Panc1 (cell line): ENCODE data around the gene KBTBD8. TPM values are rescaled to one million over a fixed set of nuclear protein-coding genes. Genes with fewer than 3 reads are reported as not detected.

ENCODE experiments used
- ATAC-seq: fragments of 200-7000 bp; cut with Tn5 transposase; 2 replicates; pipeline ENCODE4 v1.9.1; 2020; ENCODE audit warnings: mild to moderate bottlenecking, moderate library complexity
- BruUV-seq: library from RNA; stranded (reverse); fragments of 400-500 nt; replicated peaks from 2 replicates; lab custom pipeline; 2021; lab: Mats Ljungman, UMichigan
- CTCF ChIA-PET: fragments of 300-600 bp; sonication (Branson Sonifier 250); formaldehyde crosslinking; loops from one replicate; lab custom pipeline; 2022; ENCODE audit warnings: antibody characterized with exemption; lab: Charles Lee
- POLR2A ChIA-PET: fragments of 300-600 bp; sonication (Branson Sonifier 250); formaldehyde crosslinking; loops from one replicate; lab custom pipeline; 2022; ENCODE audit warnings: antibody characterized with exemption; lab: Charles Lee
- DNase-seq: peaks from one replicate; pipeline ENCODE4 v3.0.0-alpha.2; 2010; ENCODE audit warnings: low read depth, low spot score
- H3K27ac ChIP-seq: 2 replicates; pipeline ENCODE4 v1.5.1; 2011; ENCODE audit warnings: mild to moderate bottlenecking, low read length, inconsistent platforms
- H3K27me3 ChIP-seq: fragments of 200-500 bp; sonication (Bioruptor generic); 2 replicates; pipeline ENCODE4 v1.6.0; 2014; ENCODE audit warnings: low read length, inconsistent platforms; ENCODE audit not compliant: control insufficient read depth, insufficient read depth
- H3K36me3 ChIP-seq: fragments of 200-500 bp; sonication (Bioruptor generic); 2 replicates; pipeline ENCODE4 v1.5.1; 2014; ENCODE audit warnings: inconsistent platforms, mild to moderate bottlenecking, low read length, moderate library complexity; ENCODE audit not compliant: control insufficient read depth, insufficient read depth
- H3K4me1 ChIP-seq: 2 replicates; pipeline ENCODE4 v1.5.1; 2011; ENCODE audit warnings: inconsistent platforms, mild to moderate bottlenecking, low read length, moderate library complexity; ENCODE audit not compliant: control insufficient read depth, insufficient read depth
- H3K4me3 ChIP-seq, 2 experiments: 2 replicates each; pipeline ENCODE4 v1.5.1; 2011 to 2012; ENCODE audit warnings: low read depth in 2 of 2, low read length in 2 of 2, mild to moderate bottlenecking in 2 of 2, inconsistent platforms in 1 of 2, moderate library complexity in 1 of 2
- H3K9me3 ChIP-seq: fragments of 200-500 bp; sonication (Bioruptor generic); 2 replicates; pipeline ENCODE4 v1.5.1; 2014; ENCODE audit warnings: low read depth, mild to moderate bottlenecking, inconsistent platforms, low read length, moderate library complexity; ENCODE audit not compliant: control insufficient read depth, insufficient read depth
- POLR2AphosphoS5 ChIP-seq: IDR thresholded peaks from 2 replicates; pipeline ENCODE4 v1.6.1; 2012; ENCODE audit warnings: mild to moderate bottlenecking, low read depth, low read length, moderate library complexity
- SIN3A ChIP-seq: IDR thresholded peaks from 2 replicates; pipeline ENCODE4 v1.6.1; 2012; ENCODE audit warnings: low read depth, mild to moderate bottlenecking, low read length, moderate library complexity, borderline replicate concordance; ENCODE audit not compliant: insufficient read depth
- TCF7L2 ChIP-seq: IDR thresholded peaks from 2 replicates; pipeline ENCODE4 v1.6.1; 2011; ENCODE audit warnings: mild to moderate bottlenecking, low read depth, low read length, inconsistent platforms
- in situ Hi-C: cut with HindIII; loops from 2 replicates; pipeline ENCODE4 v1.10.0; 2016; ENCODE audit warnings: low sequenced_read_pairs, low pct_unique_long_range_greater_than_20kb
- intact Hi-C: fragments of 100-400 bp; cut with micrococcal nuclease; formaldehyde crosslinking; loops from one replicate; pipeline ENCODE4 v1.10.0; 2022; ENCODE audit not compliant: unreplicated experiment
- total RNA-seq: library from RNA; stranded (reverse); gene quantifications from one replicate; pipeline ENCODE4 v1.2.1, GENCODE V29; 2021; ENCODE audit not compliant: unreplicated experiment
- TF ChIP-seq, protein P1 (sequence below): fragments of 450-650 bp; IDR thresholded peaks from 2 replicates; pipeline ENCODE4 v1.5.1; 2017; ENCODE audit warnings: mild to moderate bottlenecking
- TF ChIP-seq, protein P2 (sequence below), 2 experiments: IDR thresholded peaks; 2 replicates each; pipeline ENCODE4 v1.6.1; 2011 to 2012; ENCODE audit warnings: low read depth in 2 of 2, control low read depth in 1 of 2, low read length in 1 of 2, mild to moderate bottlenecking in 1 of 2, moderate library complexity in 1 of 2; ENCODE audit not compliant: insufficient read depth in 1 of 2

The KBTBD8 gene
- total RNA-seq, 1 experiment from 2014 or later, result 0.98 TPM

DNA sequence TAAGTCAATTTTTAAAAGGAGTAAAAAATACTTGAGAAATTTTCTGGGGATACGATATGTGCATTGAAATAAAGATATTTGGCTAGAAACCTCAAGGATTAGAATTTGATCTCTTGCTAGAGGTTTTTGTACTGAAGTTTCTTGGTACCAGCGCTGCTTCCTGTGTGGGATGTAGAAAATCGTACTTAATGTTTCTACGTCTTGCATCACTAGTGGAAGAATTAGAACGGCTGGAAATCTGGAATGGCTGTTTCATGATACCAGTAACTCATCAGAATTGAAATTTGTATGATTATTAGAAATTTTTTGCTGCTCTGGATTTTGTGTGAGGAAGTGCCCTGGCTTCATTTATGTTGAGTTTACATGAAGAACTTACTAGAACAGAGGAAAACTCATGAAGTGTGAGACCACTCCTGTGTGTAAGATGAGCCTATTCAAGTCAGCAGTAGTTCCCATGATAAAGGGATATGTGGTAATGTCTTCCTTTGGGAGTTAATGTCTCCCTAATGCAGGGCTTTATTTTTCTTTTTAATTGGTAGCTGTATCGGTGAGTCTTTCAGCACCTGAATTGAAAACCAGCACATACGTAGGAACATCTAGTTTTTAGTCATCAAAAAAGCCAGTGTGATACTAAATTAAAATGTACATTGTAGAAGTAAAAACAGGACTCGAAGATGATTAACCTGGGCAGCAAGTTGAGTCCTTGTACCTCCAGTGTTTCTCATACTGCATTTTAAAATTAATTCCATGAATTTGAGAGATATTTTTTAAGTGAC is 3.2 kb downstream of the KBTBD8 start:
- no peaks in the 10 kb centered on the region for H3K9me3 ChIP-seq
- TF ChIP-seq, protein P1, sequence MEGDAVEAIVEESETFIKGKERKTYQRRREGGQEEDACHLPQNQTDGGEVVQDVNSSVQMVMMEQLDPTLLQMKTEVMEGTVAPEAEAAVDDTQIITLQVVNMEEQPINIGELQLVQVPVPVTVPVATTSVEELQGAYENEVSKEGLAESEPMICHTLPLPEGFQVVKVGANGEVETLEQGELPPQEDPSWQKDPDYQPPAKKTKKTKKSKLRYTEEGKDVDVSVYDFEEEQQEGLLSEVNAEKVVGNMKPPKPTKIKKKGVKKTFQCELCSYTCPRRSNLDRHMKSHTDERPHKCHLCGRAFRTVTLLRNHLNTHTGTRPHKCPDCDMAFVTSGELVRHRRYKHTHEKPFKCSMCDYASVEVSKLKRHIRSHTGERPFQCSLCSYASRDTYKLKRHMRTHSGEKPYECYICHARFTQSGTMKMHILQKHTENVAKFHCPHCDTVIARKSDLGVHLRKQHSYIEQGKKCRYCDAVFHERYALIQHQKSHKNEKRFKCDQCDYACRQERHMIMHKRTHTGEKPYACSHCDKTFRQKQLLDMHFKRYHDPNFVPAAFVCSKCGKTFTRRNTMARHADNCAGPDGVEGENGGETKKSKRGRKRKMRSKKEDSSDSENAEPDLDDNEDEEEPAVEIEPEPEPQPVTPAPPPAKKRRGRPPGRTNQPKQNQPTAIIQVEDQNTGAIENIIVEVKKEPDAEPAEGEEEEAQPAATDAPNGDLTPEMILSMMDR, result no peak
- TF ChIP-seq SIN3A, result no peak
- TF ChIP-seq, protein P2, sequence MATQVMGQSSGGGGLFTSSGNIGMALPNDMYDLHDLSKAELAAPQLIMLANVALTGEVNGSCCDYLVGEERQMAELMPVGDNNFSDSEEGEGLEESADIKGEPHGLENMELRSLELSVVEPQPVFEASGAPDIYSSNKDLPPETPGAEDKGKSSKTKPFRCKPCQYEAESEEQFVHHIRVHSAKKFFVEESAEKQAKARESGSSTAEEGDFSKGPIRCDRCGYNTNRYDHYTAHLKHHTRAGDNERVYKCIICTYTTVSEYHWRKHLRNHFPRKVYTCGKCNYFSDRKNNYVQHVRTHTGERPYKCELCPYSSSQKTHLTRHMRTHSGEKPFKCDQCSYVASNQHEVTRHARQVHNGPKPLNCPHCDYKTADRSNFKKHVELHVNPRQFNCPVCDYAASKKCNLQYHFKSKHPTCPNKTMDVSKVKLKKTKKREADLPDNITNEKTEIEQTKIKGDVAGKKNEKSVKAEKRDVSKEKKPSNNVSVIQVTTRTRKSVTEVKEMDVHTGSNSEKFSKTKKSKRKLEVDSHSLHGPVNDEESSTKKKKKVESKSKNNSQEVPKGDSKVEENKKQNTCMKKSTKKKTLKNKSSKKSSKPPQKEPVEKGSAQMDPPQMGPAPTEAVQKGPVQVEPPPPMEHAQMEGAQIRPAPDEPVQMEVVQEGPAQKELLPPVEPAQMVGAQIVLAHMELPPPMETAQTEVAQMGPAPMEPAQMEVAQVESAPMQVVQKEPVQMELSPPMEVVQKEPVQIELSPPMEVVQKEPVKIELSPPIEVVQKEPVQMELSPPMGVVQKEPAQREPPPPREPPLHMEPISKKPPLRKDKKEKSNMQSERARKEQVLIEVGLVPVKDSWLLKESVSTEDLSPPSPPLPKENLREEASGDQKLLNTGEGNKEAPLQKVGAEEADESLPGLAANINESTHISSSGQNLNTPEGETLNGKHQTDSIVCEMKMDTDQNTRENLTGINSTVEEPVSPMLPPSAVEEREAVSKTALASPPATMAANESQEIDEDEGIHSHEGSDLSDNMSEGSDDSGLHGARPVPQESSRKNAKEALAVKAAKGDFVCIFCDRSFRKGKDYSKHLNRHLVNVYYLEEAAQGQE (IDR thresholded peaks at IDR 0.05; ENCODE audit: insufficient read depth in 1 of 2, low read depth in 2 of 2, low read length in 1 of 2), result no peak
- no peak for TF ChIP-seq TCF7L2
- TF ChIP-seq POLR2AphosphoS5, result no peak
- in situ Hi-C loops, result no loop called here
- H3K4me1 ChIP-seq, result 0 out of 2 replicates have a peak, but pooled peaks cover 2% of the 10 kb centered on the region
- intact Hi-C loops, result no loop called here
- no peaks in the 10 kb centered on the region; the same call in none of the 2 replicates for H3K36me3 ChIP-seq
- ChIA-PET CTCF (no interaction called here), POLR2A (no interaction called here)
- H3K4me3 ChIP-seq, result no peak overlapping the region
- no peak for DNase-seq
- BruUV-seq, result no TSS peak
- no peak for ATAC-seq
- H3K27ac ChIP-seq, result no peak overlapping the region
- no peaks in the 10 kb centered on the region for H3K27me3 ChIP-seq

DNA sequence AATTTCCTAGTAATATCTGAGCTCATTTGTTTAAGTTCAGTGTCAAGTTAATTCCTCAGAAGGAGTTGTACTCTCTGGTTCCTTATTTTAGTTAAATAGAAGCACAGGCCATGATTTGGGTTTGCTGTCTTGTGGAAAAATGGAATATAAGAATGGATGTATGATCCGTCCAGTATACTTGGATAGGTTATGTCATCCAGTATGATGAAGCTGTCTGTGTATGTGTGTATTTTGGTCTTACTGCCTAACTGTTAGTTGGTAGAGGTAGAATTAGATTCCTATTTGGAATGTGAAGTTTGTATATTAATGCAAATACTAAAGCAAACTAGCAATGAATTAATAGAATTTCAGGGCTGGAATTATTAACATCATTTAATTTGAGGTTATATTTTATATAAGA is 7.9 kb downstream of the KBTBD8 start:
- DNase-seq (no peak), ATAC-seq (no peak)
- Histone ChIP-seq H3K27me3 (no peaks in the 10 kb centered on the region), H3K36me3 (no peaks in the 10 kb centered on the region), H3K4me3 (no peak overlapping the region), H3K27ac (no peak overlapping the region), H3K4me1 (no peaks in the 10 kb centered on the region), H3K9me3 (no peaks in the 10 kb centered on the region)
- no peak for TF ChIP-seq SIN3A
- no peak for TF ChIP-seq TCF7L2
- TF ChIP-seq POLR2AphosphoS5, result no peak
- TF ChIP-seq, protein P1, result no peak
- ChIA-PET POLR2A (no interaction called here), CTCF (no interaction called here)
- in situ Hi-C loops (no loop called here), intact Hi-C loops (no loop called here)
- no TSS peak for BruUV-seq
